Activated CD4-positive, CD25-positive, alpha-beta regulatory T cell treated with anti-CD3 and anti-CD28 coated beads, Interleukin-2, amount 50 U/mL, for 16 hours (primary cell): Measurements from ENCODE around the gene TBX3.

Source experiments
- DNase-seq: peaks from one replicate; pipeline ENCODE4 v3.0.0-alpha.2; 2020; ENCODE audit warnings: low read depth, low spot score

TBX3 gene

GRCh38 chr12:114668151-114668885 is 15.7 kb downstream of the TBX3 start:
- no peak for DNase-seq

GRCh38 chr12:114667669-114668150 is 16.3 kb downstream of the TBX3 start:
- no peak for DNase-seq

- DNase-seq: no peak
These were observed 17.0 kb downstream of the TBX3 start for GRCh38 chr12:114666746-114667668.

GRCh38 chr12:114665411-114666260 is 18.3 kb downstream of the TBX3 start:
- no peak for DNase-seq

GRCh38 chr12:114664651-114665320 is 19.2 kb downstream of the TBX3 start:
- DNase-seq: no peak

GRCh38 chr12:114662512-114663177 is 21.3 kb downstream of the TBX3 start:
- peak; percentile 30 for DNase-seq

GRCh38 chr12:114661245-114661644 is 22.7 kb downstream of the TBX3 start:
- DNase-seq: no peak

GRCh38 chr12:114659084-114659483 is 24.9 kb downstream of the TBX3 start:
- DNase-seq: no peak

- DNase-seq: no peak
These were observed 26.0 kb downstream of the TBX3 start for GRCh38 chr12:114658002-114658441.

- DNase-seq: no peak
These were observed 26.4 kb downstream of the TBX3 start for GRCh38 chr12:114657597-114657920.

GRCh38 chr12:114656906-114657596 is 26.9 kb downstream of the TBX3 start:
- no peak for DNase-seq

GRCh38 chr12:114655934-114656749 is 27.8 kb downstream of the TBX3 start:
- DNase-seq: no peak

- DNase-seq: no peak
These were observed 34.4 kb downstream of the TBX3 start for GRCh38 chr12:114649585-114649984.

- no peak for DNase-seq
These were observed 35.3 kb downstream of the TBX3 start for GRCh38 chr12:114648711-114649110.

GRCh38 chr12:114638790-114639435 is 45.1 kb downstream of the TBX3 start:
- DNase-seq: no peak

GRCh38 chr12:114636723-114637480 is 47.1 kb downstream of the TBX3 start:
- DNase-seq: no peak

GRCh38 chr12:114631242-114631641 is 52.7 kb downstream of the TBX3 start:
- DNase-seq: no peak

GRCh38 chr12:114628199-114628598 is 55.8 kb downstream of the TBX3 start:
- no peak for DNase-seq
